Measurements from ENCODE around the gene TBC1D14. TPM values are rescaled to one million over a fixed set of nuclear protein-coding genes. Genes with fewer than 3 reads are reported as not detected.

TBC1D14 gene
- total RNA-seq, 2 donors from 2014 or later, result 42.3 to 43.5 TPM

DNA sequence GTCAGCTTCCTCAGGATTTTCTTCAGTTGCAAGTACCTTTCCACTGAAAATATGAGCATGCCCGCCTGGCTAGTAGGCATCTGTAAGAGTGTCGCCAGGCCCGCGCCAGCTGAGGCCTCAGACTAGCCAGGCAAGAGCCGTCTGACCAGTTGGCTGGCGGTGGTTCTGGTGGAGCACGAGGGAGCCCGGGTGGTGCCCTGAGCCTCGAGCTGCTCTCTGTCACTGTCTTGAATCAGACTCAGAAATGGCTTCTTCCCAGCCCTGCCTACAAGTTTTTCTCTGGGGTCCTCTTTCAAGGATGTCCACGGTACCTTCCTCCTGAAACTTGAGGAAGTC lies 146.3 kb downstream of the TBC1D14 start:
- H3K9ac ChIP-seq (ENCODE audit: extremely low read depth, low read length, poor library complexity, severe bottlenecking), result no peak overlapping the region
- peaks cover 52% of the 10 kb centered on the region for H3K36me3 ChIP-seq (ENCODE audit: control insufficient read depth, insufficient read depth, low read length)
- peak; percentile 41 for DNase-seq
- TF ChIP-seq, protein P1, sequence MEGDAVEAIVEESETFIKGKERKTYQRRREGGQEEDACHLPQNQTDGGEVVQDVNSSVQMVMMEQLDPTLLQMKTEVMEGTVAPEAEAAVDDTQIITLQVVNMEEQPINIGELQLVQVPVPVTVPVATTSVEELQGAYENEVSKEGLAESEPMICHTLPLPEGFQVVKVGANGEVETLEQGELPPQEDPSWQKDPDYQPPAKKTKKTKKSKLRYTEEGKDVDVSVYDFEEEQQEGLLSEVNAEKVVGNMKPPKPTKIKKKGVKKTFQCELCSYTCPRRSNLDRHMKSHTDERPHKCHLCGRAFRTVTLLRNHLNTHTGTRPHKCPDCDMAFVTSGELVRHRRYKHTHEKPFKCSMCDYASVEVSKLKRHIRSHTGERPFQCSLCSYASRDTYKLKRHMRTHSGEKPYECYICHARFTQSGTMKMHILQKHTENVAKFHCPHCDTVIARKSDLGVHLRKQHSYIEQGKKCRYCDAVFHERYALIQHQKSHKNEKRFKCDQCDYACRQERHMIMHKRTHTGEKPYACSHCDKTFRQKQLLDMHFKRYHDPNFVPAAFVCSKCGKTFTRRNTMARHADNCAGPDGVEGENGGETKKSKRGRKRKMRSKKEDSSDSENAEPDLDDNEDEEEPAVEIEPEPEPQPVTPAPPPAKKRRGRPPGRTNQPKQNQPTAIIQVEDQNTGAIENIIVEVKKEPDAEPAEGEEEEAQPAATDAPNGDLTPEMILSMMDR (conservative IDR thresholded peaks at IDR 0.05), result no peak
- Mint-ChIP-seq H3K4me3 (no peak overlapping the region), H3K4me1 (peaks cover under 1% of the 10 kb centered on the region), H3K27me3 (ENCODE audit: insufficient read depth) (no peaks in the 10 kb centered on the region), H3K9me3 (no peaks in the 10 kb centered on the region), H3K36me3 (ENCODE audit: low read depth) (peaks cover 40% of the 10 kb centered on the region), H3K27ac (peak overlapping the region; percentile 35)
- no peaks in the 10 kb centered on the region for H3K4me1 ChIP-seq (ENCODE audit: control insufficient read depth, insufficient read depth, low read length)
- H3K9me3 ChIP-seq (ENCODE audit: control insufficient read depth, low read length), result no peaks in the 10 kb centered on the region
- no peak overlapping the region for H3K4me3 ChIP-seq (ENCODE audit: low read length)
- no peaks in the 10 kb centered on the region for H3K27me3 ChIP-seq (ENCODE audit: control insufficient read depth, insufficient read depth, low read length, poor library complexity, severe bottlenecking)
- 93 to 95% methylated on average over 9 to 10 of the region's 10 CpGs for WGBS, 2 experiments (ENCODE audit: insufficient coverage in 1 of 2, insufficient read length in 1 of 2)
- H3K27ac ChIP-seq (ENCODE audit: low read depth, low read length), result no peak overlapping the region

DNA sequence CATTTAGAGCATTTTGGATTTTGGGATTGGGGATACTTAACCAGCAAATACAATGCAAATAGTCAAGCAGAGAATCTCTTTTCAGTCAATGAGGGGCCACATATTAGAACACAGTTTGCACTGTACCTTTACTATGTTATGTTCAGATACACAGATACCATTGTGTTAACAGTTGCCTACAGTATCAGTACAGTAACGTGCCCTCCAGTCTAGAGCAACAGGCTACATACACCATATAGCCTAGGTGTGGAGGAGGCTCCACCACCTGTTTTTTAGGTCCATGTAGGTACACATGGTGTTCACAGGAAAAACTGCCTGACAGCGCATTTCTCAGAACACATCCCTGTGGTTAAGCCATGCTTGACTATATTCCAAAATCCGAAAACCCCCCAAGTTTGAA lies 149.2 kb downstream of the TBC1D14 start:
- H3K36me3 ChIP-seq (ENCODE audit: control insufficient read depth, insufficient read depth, low read length), result peaks cover 75% of the 10 kb centered on the region
- Mint-ChIP-seq H3K4me3 (no peak overlapping the region), H3K27ac (no peak overlapping the region), H3K27me3 (ENCODE audit: insufficient read depth) (no peaks in the 10 kb centered on the region), H3K36me3 (ENCODE audit: low read depth) (peaks cover 57% of the 10 kb centered on the region), H3K9me3 (no peaks in the 10 kb centered on the region), H3K4me1 (no peaks in the 10 kb centered on the region)
- 88% methylated on average over 3 of the region's 3 CpGs; no CpG with 5 or more reads in 1 of the 2 experiments for WGBS, 2 experiments (ENCODE audit: insufficient coverage in 1 of 2, insufficient read length in 1 of 2)
- DNase-seq, result no peak
- H3K9ac ChIP-seq (ENCODE audit: extremely low read depth, low read length, poor library complexity, severe bottlenecking), result no peak overlapping the region
- no peaks in the 10 kb centered on the region for H3K4me1 ChIP-seq (ENCODE audit: control insufficient read depth, insufficient read depth, low read length)
- H3K27ac ChIP-seq (ENCODE audit: low read depth, low read length), result no peak overlapping the region
- TF ChIP-seq, protein P1 (conservative IDR thresholded peaks at IDR 0.05), result no peak
- H3K27me3 ChIP-seq (ENCODE audit: control insufficient read depth, insufficient read depth, low read length, poor library complexity, severe bottlenecking), result no peaks in the 10 kb centered on the region
- no peak overlapping the region for H3K4me3 ChIP-seq (ENCODE audit: low read length)
- no peaks in the 10 kb centered on the region for H3K9me3 ChIP-seq (ENCODE audit: control insufficient read depth, low read length)

DNA sequence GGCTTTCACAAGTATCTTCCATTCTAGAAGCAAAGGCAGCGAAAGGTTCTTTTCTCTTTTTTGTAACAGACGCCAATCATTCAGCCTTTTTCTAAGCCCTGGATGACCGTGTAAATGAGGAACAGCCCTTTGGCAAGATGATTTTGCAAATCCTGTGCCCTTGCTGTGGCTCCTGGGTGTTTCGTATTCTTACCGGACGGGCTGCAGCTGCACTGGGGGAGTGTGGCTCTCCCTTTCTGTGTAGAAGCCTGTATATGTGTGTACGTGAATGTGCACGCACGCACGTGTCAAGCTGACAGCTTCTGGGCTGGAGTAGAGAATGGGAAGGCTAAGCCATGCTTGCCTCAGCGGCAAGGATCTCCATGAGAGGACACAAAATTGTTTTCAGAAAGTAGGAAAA lies 150.0 kb downstream of the TBC1D14 start:
- no peaks in the 10 kb centered on the region for H3K9me3 Mint-ChIP-seq
- WGBS, 2 experiments (ENCODE audit: insufficient coverage in 1 of 2, insufficient read length in 1 of 2), result 95 to 96% methylated on average over 6 to 11 of the region's 11 CpGs
- no peak overlapping the region for H3K4me3 Mint-ChIP-seq
- Histone ChIP-seq H3K9me3 (ENCODE audit: control insufficient read depth, low read length) (no peaks in the 10 kb centered on the region), H3K4me3 (ENCODE audit: low read length) (no peak overlapping the region), H3K27ac (ENCODE audit: low read depth, low read length) (no peak overlapping the region), H3K27me3 (ENCODE audit: control insufficient read depth, insufficient read depth, low read length, poor library complexity, severe bottlenecking) (no peaks in the 10 kb centered on the region), H3K4me1 (ENCODE audit: control insufficient read depth, insufficient read depth, low read length) (no peaks in the 10 kb centered on the region), H3K9ac (ENCODE audit: extremely low read depth, low read length, poor library complexity, severe bottlenecking) (no peak overlapping the region), H3K36me3 (ENCODE audit: control insufficient read depth, insufficient read depth, low read length) (peaks cover 77% of the 10 kb centered on the region)
- no peak for DNase-seq
- H3K36me3 Mint-ChIP-seq (ENCODE audit: low read depth), result peaks cover 54% of the 10 kb centered on the region
- H3K27ac Mint-ChIP-seq, result no peak overlapping the region
- H3K27me3 Mint-ChIP-seq (ENCODE audit: insufficient read depth), result no peaks in the 10 kb centered on the region
- TF ChIP-seq, protein P1 (conservative IDR thresholded peaks at IDR 0.05), result no peak
- H3K4me1 Mint-ChIP-seq, result no peaks in the 10 kb centered on the region

Data from endodermal cell (in vitro differentiated cells).